HG02571 (cell line): ENCODE results near the gene FAM229A.

ENCODE experiments used
- ATAC-seq: cut with Tn5 transposase; IDR thresholded peaks from one replicate; pipeline ENCODE4 v1.9.1; 2021; ENCODE audit warnings: mild to moderate bottlenecking, moderate library complexity; ENCODE audit not compliant: unreplicated experiment

Gene FAM229A

DNA sequence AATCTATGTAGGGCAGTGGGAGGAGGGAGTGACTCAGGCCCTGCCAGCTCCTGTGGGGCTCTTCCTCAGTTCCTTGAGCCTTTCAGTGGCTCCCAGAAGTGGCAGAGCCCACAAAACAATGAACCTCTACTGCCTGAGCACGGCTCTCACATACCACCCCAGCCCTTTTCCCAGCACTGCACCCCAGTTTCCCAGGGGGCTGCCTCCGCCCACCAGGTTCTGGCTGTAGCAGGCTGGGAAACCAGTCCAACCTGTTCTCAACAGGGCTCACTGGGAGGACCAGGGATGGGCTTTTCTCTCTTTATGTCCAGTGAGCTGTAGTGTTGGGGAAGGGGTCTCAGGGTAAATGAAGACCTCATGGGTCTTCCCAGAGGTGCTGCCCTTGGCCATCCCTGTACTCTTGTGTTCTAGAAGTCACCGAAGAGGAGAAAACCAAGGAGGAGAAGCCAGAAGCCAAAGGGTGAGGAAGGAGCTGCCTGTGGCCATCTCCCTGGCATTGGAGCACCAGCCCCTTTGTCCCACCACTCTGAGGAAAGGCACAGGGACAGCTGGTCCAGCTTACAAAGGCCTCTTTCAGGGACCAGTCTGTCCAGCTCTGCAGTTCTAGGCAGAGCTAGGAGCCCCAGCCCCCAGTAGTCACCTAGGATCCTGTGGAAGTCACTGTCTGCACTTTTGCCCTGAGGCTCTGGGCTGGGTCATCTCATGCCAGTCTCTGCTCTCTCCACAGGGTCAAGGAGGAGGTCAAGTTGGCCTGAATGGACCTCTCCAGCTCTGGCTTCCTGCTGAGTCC lies 29.8 kb downstream of the FAM229A start:
- ATAC-seq = no peak

DNA sequence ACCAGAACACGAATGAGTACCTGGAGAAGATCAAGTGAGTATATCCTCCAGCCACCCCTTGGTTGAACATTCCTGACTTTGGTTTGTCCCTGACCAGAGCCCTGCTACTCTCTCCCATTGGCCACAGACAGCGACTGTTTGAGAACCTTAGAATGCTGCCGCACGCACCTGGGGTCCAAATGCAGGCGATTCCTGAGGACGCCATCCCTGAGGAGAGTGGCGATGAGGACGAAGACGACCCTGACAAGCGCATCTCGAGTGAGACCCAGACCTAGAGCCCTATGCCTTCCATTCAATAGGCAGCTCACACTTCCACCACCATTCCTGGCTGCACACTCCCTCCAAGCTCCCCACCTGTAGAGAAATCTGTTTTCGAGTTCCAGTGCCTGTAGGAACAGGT lies 30.7 kb downstream of the FAM229A start:
- ATAC-seq = no peak

DNA sequence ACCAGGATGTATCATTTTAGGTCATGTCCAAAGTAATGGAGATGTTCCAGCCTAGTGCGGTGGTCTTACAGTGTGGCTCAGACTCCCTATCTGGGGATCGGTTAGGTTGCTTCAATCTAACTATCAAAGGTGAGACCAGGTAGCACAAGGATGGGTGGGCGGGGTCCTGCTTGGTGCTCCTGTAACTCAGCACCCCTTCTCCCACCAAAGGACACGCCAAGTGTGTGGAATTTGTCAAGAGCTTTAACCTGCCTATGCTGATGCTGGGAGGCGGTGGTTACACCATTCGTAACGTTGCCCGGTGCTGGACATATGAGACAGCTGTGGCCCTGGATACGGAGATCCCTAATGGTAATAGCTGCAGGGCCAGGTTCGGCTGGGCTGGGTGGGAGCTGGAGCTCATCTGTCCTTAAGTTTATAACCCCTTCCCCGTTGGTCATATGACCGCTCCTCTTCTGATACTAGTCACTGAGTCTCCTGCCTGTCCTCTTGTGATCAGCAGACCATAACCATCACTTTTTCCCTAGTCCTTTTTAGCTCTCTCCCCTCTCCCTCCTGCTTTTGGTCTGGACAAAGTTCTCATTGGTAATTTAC lies 31.6 kb downstream of the FAM229A start:
- no peak for ATAC-seq

DNA sequence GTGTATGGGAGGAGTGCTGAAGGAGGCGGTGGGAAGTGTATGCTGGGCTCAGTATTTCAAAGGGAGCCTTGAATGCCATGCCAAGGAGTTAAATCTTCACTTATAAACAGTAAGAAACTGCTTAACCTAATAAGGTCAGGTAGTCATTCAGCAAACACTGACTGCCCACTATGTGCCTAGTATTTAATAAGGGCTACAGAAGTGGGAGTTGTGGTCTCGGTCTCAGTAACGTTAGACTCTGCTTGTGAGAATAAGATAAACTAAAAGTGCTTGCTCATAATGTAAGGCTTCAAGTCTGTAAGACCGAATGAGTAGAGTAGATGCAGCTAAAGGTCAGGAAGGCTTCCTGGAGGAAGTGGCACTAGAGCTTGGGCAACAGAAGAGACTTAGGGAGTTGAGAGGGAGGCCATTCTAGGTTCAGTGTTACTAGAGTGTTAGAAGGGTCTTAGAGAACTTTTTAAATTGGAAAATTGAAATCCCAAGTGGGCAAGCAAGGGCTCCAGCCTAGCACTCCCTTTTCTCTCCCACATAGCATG lies 32.3 kb downstream of the FAM229A start:
- ATAC-seq = no peak

DNA sequence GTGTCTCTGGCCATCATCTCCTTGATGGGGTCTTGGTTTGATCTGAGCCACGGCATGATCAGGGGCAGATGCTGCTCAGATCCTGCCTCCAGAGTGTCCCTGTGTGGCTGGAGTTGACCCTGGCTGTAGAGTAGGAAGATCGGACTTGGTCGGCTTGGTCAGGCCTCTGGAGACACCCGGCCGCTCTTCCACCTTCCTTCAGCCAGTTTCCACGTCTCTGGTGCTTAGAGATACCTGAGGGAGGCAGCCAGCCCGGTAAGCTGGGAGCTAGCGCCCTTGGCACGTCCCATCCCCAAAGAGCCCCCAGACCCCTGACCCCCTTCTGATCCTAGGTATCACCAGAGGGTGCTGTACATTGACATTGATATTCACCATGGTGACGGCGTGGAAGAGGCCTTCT lies 35.1 kb downstream of the FAM229A start:
- no peak for ATAC-seq

DNA sequence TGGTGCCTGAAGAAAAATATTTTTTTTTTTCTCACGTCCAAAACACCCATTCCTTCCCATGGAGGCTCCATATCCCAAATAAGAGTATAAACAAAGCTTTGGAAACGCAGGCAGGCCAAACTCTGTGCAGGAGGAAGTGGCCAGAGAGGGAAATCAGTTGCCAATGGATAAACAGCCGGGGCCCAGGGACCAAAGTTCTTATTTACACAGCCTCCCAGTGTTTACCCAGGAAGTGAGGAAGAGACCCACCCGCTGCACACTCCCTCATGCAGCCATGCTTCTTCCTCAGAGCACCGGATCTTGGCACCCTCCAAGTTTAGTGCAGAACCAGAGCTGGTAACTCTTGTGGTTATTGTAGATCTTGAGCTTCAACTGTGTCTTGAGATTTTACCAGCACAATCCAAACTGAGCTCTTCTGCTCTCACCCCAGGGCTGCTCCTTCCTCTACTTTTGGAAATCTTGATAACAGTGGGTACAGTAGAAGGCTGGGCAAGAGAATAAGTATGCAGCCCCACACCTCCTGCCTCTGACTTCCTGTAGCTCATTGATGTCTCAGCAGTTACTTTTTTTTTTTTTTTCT lies 40.5 kb downstream of the FAM229A start:
- ATAC-seq = no peak

DNA sequence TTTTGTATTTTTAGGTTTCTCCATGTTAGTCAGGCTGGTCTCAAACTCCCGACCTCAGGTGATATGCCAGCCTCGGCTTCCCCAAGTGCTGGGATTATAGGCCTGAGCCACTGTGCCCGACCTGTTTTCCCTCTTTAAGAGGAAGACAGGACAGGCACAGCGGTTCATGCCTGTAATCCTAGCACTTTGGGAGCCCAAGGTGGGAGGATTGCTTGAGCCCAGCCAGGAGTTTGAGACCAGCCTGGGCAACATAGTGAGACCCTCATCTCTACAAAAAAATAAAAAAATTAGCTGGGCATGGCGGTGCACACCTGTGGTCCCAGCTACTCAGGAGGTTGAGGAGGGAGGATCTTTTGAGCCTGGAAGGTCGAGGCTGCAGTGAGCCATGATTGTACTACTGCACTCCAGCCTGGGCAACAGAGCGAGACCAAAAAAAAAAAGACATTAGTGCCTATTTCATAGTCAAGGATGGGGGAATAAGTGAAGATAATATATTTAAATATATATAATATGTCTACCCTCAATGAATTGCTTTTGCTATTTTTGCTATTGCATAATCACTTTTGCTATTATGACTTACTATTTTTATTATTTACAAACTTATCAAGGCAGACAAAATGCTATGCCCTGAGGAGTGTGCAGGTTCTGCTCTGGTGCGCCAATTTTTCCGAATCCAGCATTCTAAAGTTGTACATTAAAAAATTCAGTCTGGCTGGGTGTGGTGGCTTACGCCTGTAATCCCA lies 44.0 kb downstream of the FAM229A start:
- ATAC-seq = no peak

DNA sequence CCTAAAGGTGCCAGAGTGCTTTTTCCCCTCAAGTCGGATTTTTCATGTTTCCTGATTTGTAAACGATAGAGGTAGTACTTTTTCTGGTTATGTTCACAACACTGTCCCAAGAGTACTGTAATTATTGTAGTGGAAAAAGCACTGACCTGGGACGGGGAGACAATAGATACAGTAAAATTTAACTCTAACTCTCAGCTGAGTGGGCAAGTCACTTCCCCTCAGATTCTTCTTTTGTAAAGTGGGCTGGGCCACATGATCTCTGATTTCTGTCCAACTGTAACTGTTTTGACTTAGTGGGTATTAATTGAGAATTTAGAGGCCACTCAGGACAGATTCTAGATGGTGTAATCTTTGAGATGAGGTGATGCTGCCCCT lies 45.4 kb downstream of the FAM229A start:
- ATAC-seq = no peak

DNA sequence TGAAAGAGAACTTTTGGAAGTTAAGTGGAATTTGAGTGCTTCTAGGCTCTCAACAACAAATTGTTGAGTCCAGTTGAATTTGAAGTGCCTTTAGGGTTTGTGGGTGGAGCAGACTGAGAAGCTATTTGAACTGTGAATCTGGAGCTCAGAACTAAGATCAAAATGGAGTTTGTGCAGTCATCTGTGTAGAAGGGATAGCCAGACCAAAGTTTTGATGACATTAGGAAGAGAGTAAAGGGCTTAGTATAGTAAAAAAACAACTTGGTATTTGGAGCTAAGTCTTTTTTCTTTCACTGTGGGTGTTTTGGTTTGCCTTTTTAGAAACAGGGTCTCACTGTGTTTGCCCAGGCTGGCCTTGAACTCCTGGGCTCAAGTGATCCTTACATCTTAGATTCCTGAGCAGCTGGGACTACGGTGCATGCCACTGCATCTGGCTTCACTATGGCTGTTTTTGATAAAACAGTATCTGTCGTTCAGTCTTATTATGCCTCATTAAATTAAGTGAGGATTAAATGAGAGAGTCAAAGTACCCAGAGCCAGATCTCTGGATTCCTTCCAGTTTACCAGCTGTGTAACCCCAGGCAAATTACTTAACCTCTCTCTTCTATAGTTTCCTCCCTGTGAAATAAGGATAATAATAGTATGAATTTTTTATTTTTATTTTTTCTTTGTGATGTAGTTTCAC lies 50.4 kb downstream of the FAM229A start:
- no peak for ATAC-seq
